HS-27A (cell line): Measurements from ENCODE around the gene WNT1.

Experiments
- DNase-seq: peaks from one replicate; pipeline ENCODE4 v3.0.0-alpha.2; 2012; ENCODE audit warnings: low read depth, missing footprints

Gene WNT1

GRCh38 chr12:49000346-49000745, 22.2 kb downstream of the WNT1 start:
- DNase-seq = no peak

GRCh38 chr12:49008943-49009342, 30.8 kb downstream of the WNT1 start:
- no peak for DNase-seq

GRCh38 chr12:49010092-49010668, 32.1 kb downstream of the WNT1 start:
- no peak for DNase-seq

GRCh38 chr12:49012739-49013138, 34.6 kb downstream of the WNT1 start:
- DNase-seq = no peak

- no peak for DNase-seq
Measured at GRCh38 chr12:49013428-49013827, 35.3 kb downstream of the WNT1 start.

GRCh38 chr12:49014547-49014946, 36.4 kb downstream of the WNT1 start:
- no peak for DNase-seq

GRCh38 chr12:49015196-49015595, 37.1 kb downstream of the WNT1 start:
- no peak for DNase-seq

GRCh38 chr12:49017891-49018260, 39.8 kb downstream of the WNT1 start:
- no peak for DNase-seq

- peak; percentile 85 for DNase-seq
Measured at GRCh38 chr12:49018261-49019119, 40.4 kb downstream of the WNT1 start, which contains the start of gene PRKAG1. PRKAG1 (minus strand) TSS chr12:49018776; CDS start chr12:49018740, 36 bp downstream.

- no peak for DNase-seq
Measured at GRCh38 chr12:49019120-49019430, 41.0 kb downstream of the WNT1 start.

- DNase-seq = no peak
Measured at GRCh38 chr12:49019443-49020324, 41.6 kb downstream of the WNT1 start.

- no peak for DNase-seq
Measured at GRCh38 chr12:49020441-49020840, 42.3 kb downstream of the WNT1 start.

GRCh38 chr12:49021292-49021915, 43.3 kb downstream of the WNT1 start:
- no peak for DNase-seq

- no peak for DNase-seq
Measured at GRCh38 chr12:49022558-49023178, 44.5 kb downstream of the WNT1 start.

- DNase-seq = no peak
Measured at GRCh38 chr12:49023812-49024211, 45.7 kb downstream of the WNT1 start.

GRCh38 chr12:49024543-49024942, 46.4 kb downstream of the WNT1 start:
- no peak for DNase-seq

GRCh38 chr12:49025463-49025862, 47.3 kb downstream of the WNT1 start:
- DNase-seq = no peak

- DNase-seq = no peak
Measured at GRCh38 chr12:49026101-49026500, 48.0 kb downstream of the WNT1 start.

- no peak for DNase-seq
Measured at GRCh38 chr12:49026678-49027480, 48.8 kb downstream of the WNT1 start.

GRCh38 chr12:49027846-49028555, 49.9 kb downstream of the WNT1 start:
- no peak for DNase-seq
